HEK293 (cell line): ENCODE data around the gene ESRRG.

Experiments used
- GLI4 ChIP-seq: fragments of 450-650 bp; formaldehyde crosslinking; IDR thresholded peaks from 2 replicates; pipeline ENCODE4 v1.5.1; 2016; ENCODE audit warnings: missing biosample characterization, missing genetic modification characterization
- SALL2 ChIP-seq: fragments of 450-650 bp; formaldehyde crosslinking; IDR thresholded peaks from 2 replicates; pipeline ENCODE4 v1.5.0; 2017; ENCODE audit warnings: missing biosample characterization, mild to moderate bottlenecking, missing genetic modification characterization, borderline replicate concordance
- YY1 ChIP-seq: fragments of 450-650 bp; formaldehyde crosslinking; IDR thresholded peaks from 2 replicates; pipeline ENCODE4 v1.5.1; 2018; ENCODE audit warnings: missing biosample characterization, missing genetic modification characterization
- ZBTB20 ChIP-seq: fragments of 450-650 bp; formaldehyde crosslinking; IDR thresholded peaks from 2 replicates; pipeline ENCODE4 v1.5.1; 2016; ENCODE audit warnings: missing biosample characterization, missing genetic modification characterization
- ZBTB8A ChIP-seq: fragments of 450-650 bp; formaldehyde crosslinking; IDR thresholded peaks from 2 replicates; pipeline ENCODE4 v1.5.1; 2016; ENCODE audit warnings: missing biosample characterization, missing genetic modification characterization
- ZNF174 ChIP-seq: fragments of 450-650 bp; formaldehyde crosslinking; IDR thresholded peaks from 2 replicates; pipeline ENCODE4 v1.5.0; 2017; ENCODE audit warnings: missing biosample characterization, mild to moderate bottlenecking, missing genetic modification characterization
- ZNF571 ChIP-seq: fragments of 450-650 bp; formaldehyde crosslinking; IDR thresholded peaks from 2 replicates; pipeline ENCODE4 v1.5.0; 2017; ENCODE audit warnings: missing biosample characterization, missing genetic modification characterization
- ZNF654 ChIP-seq: fragments of 450-650 bp; formaldehyde crosslinking; IDR thresholded peaks from 2 replicates; pipeline ENCODE4 v1.5.1; 2016; ENCODE audit warnings: low read depth, missing biosample characterization, missing genetic modification characterization
- ZNF76 ChIP-seq: fragments of 450-650 bp; formaldehyde crosslinking; IDR thresholded peaks from 2 replicates; pipeline ENCODE4; 2016; ENCODE audit warnings: low read depth, missing biosample characterization, missing genetic modification characterization, borderline replicate concordance
- ZSCAN23 ChIP-seq: fragments of 450-650 bp; formaldehyde crosslinking; IDR thresholded peaks from 2 replicates; pipeline ENCODE4 v1.5.1; 2016; ENCODE audit warnings: missing biosample characterization, missing genetic modification characterization
- TF ChIP-seq, protein P1 (sequence below): fragments of 450-650 bp; formaldehyde crosslinking; IDR thresholded peaks from 2 replicates; pipeline ENCODE4 v1.5.1; 2017; ENCODE audit warnings: missing biosample characterization, missing genetic modification characterization
- TF ChIP-seq, protein P2 (sequence below): fragments of 450-650 bp; formaldehyde crosslinking; IDR thresholded peaks from 2 replicates; pipeline ENCODE4 v1.5.1; 2016; ENCODE audit warnings: missing biosample characterization, missing genetic modification characterization
- TF ChIP-seq, protein P3 (sequence below): fragments of 450-650 bp; formaldehyde crosslinking; IDR thresholded peaks from 2 replicates; pipeline ENCODE4 v1.5.1; 2016; ENCODE audit warnings: missing biosample characterization, missing genetic modification characterization

DNA sequence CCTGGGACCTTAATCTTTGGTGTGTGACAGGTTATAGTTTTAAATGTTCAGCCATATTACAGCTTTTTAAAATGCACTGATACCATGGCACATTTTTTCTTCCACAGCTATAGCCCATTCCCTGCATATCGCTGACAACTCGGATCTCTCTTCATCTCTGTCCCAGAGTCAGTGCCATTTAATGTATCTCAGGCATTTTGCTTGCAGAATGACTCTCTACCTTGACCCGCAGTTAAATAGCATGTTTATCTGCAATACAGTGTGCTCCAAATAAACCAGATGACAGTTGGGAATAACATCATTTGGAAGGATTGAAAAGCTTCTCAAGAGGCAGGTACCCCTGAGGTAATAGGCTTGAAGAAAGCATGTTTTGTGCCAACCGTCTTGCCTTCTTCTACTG lies 200.2 kb downstream of the ESRRG start:
- no peak for TF ChIP-seq ZNF174 (tag by site-specific recombination)
- TF ChIP-seq, protein P1, sequence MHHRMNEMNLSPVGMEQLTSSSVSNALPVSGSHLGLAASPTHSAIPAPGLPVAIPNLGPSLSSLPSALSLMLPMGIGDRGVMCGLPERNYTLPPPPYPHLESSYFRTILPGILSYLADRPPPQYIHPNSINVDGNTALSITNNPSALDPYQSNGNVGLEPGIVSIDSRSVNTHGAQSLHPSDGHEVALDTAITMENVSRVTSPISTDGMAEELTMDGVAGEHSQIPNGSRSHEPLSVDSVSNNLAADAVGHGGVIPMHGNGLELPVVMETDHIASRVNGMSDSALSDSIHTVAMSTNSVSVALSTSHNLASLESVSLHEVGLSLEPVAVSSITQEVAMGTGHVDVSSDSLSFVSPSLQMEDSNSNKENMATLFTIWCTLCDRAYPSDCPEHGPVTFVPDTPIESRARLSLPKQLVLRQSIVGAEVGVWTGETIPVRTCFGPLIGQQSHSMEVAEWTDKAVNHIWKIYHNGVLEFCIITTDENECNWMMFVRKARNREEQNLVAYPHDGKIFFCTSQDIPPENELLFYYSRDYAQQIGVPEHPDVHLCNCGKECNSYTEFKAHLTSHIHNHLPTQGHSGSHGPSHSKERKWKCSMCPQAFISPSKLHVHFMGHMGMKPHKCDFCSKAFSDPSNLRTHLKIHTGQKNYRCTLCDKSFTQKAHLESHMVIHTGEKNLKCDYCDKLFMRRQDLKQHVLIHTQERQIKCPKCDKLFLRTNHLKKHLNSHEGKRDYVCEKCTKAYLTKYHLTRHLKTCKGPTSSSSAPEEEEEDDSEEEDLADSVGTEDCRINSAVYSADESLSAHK = no peak
- TF ChIP-seq, protein P2, sequence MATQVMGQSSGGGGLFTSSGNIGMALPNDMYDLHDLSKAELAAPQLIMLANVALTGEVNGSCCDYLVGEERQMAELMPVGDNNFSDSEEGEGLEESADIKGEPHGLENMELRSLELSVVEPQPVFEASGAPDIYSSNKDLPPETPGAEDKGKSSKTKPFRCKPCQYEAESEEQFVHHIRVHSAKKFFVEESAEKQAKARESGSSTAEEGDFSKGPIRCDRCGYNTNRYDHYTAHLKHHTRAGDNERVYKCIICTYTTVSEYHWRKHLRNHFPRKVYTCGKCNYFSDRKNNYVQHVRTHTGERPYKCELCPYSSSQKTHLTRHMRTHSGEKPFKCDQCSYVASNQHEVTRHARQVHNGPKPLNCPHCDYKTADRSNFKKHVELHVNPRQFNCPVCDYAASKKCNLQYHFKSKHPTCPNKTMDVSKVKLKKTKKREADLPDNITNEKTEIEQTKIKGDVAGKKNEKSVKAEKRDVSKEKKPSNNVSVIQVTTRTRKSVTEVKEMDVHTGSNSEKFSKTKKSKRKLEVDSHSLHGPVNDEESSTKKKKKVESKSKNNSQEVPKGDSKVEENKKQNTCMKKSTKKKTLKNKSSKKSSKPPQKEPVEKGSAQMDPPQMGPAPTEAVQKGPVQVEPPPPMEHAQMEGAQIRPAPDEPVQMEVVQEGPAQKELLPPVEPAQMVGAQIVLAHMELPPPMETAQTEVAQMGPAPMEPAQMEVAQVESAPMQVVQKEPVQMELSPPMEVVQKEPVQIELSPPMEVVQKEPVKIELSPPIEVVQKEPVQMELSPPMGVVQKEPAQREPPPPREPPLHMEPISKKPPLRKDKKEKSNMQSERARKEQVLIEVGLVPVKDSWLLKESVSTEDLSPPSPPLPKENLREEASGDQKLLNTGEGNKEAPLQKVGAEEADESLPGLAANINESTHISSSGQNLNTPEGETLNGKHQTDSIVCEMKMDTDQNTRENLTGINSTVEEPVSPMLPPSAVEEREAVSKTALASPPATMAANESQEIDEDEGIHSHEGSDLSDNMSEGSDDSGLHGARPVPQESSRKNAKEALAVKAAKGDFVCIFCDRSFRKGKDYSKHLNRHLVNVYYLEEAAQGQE (tag by site-specific recombination) = no peak
- TF ChIP-seq, protein P3, sequence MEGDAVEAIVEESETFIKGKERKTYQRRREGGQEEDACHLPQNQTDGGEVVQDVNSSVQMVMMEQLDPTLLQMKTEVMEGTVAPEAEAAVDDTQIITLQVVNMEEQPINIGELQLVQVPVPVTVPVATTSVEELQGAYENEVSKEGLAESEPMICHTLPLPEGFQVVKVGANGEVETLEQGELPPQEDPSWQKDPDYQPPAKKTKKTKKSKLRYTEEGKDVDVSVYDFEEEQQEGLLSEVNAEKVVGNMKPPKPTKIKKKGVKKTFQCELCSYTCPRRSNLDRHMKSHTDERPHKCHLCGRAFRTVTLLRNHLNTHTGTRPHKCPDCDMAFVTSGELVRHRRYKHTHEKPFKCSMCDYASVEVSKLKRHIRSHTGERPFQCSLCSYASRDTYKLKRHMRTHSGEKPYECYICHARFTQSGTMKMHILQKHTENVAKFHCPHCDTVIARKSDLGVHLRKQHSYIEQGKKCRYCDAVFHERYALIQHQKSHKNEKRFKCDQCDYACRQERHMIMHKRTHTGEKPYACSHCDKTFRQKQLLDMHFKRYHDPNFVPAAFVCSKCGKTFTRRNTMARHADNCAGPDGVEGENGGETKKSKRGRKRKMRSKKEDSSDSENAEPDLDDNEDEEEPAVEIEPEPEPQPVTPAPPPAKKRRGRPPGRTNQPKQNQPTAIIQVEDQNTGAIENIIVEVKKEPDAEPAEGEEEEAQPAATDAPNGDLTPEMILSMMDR (tag by site-specific recombination) = no peak
- TF ChIP-seq ZNF76 (tag by site-specific recombination) = no peak
- no peak for TF ChIP-seq ZNF654 (tag by site-specific recombination)
- no peak for TF ChIP-seq GLI4 (tag by site-specific recombination)
- TF ChIP-seq ZBTB8A = no peak
- TF ChIP-seq SALL2 (tag by site-specific recombination) = no peak
- TF ChIP-seq ZNF571 (tag by site-specific recombination) = no peak
- TF ChIP-seq ZBTB20 (tag by site-specific recombination) = no peak
- TF ChIP-seq YY1 (tag by site-specific recombination) = no peak
- no peak for TF ChIP-seq ZSCAN23
